H1 (cell line): ENCODE data around the gene IL36A. TPM values are rescaled to one million over a fixed set of nuclear protein-coding genes. Genes with fewer than 3 reads are reported as not detected.

Experiments used
- CHD7 ChIP-seq: fragments of 300-600 bp; sonication (generic); IDR thresholded peaks from 2 replicates; pipeline ENCODE4 v1.7.1; 2012; ENCODE audit warnings: low read length, moderate library complexity, mild to moderate bottlenecking, inconsistent platforms; ENCODE audit not compliant: insufficient replicate concordance
- CREB1 ChIP-seq: IDR thresholded peaks from 2 replicates; pipeline ENCODE4 v1.6.1; 2012; ENCODE audit warnings: inconsistent platforms
- GABPA ChIP-seq: IDR thresholded peaks from 2 replicates; pipeline ENCODE4 v1.6.1; 2011; ENCODE audit warnings: mild to moderate bottlenecking, low read length, moderate library complexity, borderline replicate concordance; ENCODE audit not compliant: insufficient read depth
- MAFK ChIP-seq: IDR thresholded peaks from 2 replicates; pipeline ENCODE4 v1.6.1; 2012; ENCODE audit warnings: low read depth, mild to moderate bottlenecking, improper control_type of control experiment, low read length
- NANOG ChIP-seq: IDR thresholded peaks from 2 replicates; pipeline ENCODE4 v1.6.1; 2011; ENCODE audit warnings: low read length, low read depth, mild to moderate bottlenecking, inconsistent platforms; ENCODE audit not compliant: insufficient read depth, poor library complexity, severe bottlenecking
- POLR2A ChIP-seq, 2 experiments: IDR thresholded peaks; 1 replicate in 1 of 2; 2 replicates in 1 of 2; pipeline ENCODE4 v1.6.1; 2011; ENCODE audit warnings: low read depth in 2 of 2, low read length in 2 of 2, mild to moderate bottlenecking in 2 of 2; ENCODE audit errors: control extremely low read depth in 1 of 2
- SP4 ChIP-seq: IDR thresholded peaks from 2 replicates; pipeline ENCODE4 v1.6.1; 2012; ENCODE audit warnings: low read length, inconsistent platforms
- YY1 ChIP-seq: IDR thresholded peaks from 2 replicates; pipeline ENCODE4 v1.6.1; 2011; ENCODE audit warnings: low read depth, mild to moderate bottlenecking, low read length
- polyA plus RNA-seq, 7 experiments: library from polyadenylated mRNA; depleted of rRNA in 3 of 7; stranded (reverse) in 5 of 7; unstranded in 2 of 7; fragments of >200 nt in 5 of 7; fragments of 200-250 nt in 2 of 7; gene quantifications; 1 replicate in 5 of 7; 2 replicates in 1 of 7; 4 replicates in 1 of 7; pipeline versions ENCODE4 v1.2.1 to v1.2.3, GENCODE V29; 2011 to 2013; ENCODE audit warnings: missing spikeins in 2 of 7, mixed read lengths in 2 of 7
- total RNA-seq: library from RNA; stranded (reverse); fragmentation: NEBNext Ultra II Directional; extraction: Animal tissue kit (Norgen Biotek cat#: 25700); gene quantifications from 2 replicates; pipeline ENCODE4 v1.2.1, GENCODE V29; 2021

IL36A gene
- total and polyA plus RNA-seq, 2 of the 8 experiments (the other 6 are each of a cell fraction or from before 2014, with no cell fraction given), result not detected

- TF ChIP-seq CHD7 (no peak), POLR2A (IDR thresholded peaks at IDR 0.05; ENCODE audit: control extremely low read depth in 1 of 2, low read depth in 2 of 2, low read length in 2 of 2) (no peak), YY1 (no peak), SP4 (no peak), MAFK (no peak), CREB1 (no peak), GABPA (no peak), NANOG (no peak)
Observed at GRCh38 chr2:113015042-113015441, 9.8 kb downstream of the IL36A start (continued).
